Suppressor macrophage (primary cell): ENCODE results near the gene PHKG2.

Experiments
- DNase-seq, 4 experiments: peaks; one replicate each; pipeline ENCODE4 v3.0.0-alpha.2; 2020 to 2022

The PHKG2 gene

DNA sequence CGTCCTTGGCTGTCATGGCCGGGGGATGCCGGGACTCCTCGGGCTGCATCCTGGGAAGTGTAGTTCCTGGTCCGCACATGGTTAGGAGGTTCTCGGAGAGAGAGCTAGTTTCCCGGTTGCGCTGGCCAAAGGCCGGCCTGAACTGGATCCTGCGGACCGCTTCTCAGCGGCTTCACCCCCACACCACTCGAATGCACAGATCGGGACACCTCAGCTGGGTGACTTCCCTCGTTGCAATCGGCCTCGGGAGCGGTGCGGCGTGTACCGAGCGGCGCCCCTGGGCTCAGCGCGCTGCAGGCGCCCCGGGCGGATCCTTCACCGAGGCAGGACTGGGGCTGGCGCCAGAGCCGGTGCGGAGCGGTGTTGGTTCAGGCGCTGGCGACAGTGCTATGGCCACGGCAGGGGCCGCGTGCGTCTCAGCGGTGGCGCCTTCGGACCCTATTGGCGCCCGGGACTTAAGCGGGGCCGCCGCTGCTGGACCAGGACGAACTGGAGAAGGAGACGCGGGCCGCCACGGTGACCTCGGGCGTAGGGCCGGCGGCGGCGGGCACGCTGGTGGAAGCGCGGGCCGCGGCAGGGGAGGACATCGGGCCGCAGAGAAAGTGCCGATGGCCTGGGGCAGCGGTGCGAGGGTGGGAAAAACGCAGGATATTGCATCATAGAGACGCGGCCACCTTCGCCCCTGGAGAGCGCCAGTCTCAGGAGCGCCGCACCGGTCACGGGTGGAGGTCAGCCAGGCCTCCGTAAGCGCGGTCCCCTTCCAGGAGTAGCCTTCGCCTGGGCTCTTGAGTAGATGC, 27.4 kb downstream of the PHKG2 start:
- peak; percentile 71 to 86 (median 82) for DNase-seq

DNA sequence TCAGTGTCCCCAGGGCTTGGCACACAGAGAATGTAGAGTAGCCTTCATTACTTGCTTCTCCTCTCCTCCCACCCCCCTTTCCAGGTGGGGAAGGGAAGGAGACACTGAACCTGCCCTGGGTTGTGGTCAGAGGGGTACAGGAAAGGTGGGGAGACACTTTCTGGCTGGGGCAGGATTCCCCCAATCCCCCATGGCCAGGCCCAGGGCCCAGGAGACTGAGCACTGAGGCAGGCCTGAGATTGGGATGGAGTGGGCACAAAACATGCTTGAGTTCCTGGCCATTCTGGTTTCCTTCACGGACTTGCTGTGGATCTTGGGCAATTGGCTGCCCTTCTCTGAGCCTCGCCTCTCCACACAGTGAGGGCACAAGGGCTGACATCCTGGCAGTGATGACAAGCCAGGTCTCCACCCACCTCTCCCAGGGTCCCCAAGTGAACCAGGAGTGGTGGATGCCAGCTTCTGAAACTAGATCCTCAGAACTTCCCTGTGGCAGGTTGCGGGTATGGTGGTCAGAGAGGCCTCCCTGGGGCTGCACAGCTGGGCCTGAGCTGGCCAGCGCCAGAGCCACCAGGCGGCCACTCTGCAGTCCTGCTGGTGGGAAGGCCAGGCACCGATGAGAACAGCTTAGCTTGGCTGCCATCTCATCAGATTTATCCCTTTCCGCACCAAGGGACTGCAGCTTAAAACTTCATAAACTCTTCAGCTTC, 29.5 kb downstream of the PHKG2 start:
- no peak for DNase-seq

DNA sequence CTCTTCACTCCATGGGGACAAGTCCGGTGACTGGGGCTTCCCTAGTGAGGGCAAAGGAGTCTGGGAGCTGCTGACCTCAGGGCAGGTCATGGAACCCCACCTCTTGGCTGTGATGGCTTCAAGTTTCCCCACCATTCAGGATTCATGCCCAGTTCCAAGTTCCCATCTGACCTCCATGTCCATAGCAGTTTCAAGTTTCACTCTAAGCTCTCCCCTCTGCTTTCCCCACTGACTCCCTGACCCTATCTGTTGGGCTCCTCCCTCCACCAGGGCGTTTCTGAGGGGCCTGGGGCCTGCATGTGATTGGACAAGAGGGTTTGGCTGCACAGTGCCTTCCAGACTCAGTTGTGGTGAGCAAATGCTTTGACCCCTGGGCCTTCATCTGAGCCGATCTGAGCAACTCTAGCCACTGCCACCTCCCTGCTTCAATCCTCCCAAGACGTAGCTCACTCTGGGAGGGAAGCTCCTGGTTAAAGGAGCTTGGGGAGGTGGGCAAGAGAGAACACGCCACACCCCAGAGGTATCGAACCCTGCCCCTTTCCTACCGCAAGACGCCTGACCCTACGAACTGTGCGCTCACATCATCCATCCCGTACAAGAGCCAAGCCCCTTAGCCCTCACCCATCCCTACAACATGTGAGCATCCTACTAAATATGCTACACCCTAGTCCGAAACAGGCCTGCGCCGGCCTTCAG, 30.5 kb downstream of the PHKG2 start:
- no peak for DNase-seq

DNA sequence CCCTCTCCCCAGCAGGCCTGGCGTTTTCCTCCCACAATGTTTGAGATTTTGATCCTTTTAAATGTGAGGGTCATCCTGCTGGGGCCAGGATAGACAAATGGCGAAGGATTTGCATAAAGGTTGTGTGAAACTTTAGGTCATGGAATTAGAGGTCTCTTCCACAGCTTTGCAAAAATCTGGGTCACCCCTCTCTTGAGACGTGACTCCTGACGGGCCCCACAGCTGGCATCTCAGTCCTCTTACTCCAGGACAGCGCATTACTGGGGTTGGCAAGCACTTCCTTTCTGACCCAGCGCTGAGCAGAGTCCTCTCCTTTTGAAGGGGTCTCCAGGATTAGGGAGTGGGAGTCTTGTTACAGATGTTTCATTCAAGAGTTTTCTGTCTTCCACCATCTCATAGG, 31.4 kb downstream of the PHKG2 start:
- no peak for DNase-seq

DNA sequence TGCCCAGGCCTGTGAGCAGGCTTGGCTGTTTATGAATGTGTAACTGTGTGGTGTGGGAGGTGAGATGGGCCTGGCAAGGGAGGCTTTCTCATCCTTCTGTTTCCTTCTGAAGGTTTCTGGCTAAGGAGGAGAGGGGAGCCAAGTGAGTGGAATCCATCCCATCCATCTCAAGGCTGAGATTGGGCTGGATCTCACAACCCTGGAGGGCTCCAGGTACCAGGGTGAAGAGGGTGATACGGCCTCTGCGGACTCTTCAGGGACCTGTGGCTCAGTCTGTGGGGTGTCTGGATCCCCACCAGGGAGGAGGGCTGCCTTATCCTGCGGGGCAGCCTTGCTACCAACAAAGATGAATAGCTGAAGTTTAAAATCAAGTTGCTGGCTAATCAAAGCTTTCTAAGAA, 31.8 kb downstream of the PHKG2 start:
- no peak for DNase-seq

DNA sequence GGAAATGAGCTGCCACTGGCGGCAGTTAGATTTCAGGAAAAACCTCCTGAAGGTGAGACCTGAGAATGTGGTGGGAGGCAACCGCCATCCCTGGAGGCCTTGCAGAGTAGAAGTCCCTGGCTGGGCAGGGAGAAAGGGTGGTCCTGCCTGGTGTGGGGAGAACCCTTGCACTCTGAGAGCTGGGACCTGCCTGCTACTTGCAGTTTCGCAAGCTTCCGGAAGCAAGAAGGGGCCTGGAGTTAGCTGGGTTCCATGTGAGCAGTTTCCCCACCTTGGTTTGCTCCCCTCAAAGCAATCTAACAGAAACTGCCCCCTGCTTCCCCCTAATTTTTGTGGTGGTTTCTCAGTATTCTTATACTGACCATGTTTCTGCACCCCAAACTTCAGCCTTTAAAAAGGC, 32.3 kb downstream of the PHKG2 start:
- no peak for DNase-seq

DNA sequence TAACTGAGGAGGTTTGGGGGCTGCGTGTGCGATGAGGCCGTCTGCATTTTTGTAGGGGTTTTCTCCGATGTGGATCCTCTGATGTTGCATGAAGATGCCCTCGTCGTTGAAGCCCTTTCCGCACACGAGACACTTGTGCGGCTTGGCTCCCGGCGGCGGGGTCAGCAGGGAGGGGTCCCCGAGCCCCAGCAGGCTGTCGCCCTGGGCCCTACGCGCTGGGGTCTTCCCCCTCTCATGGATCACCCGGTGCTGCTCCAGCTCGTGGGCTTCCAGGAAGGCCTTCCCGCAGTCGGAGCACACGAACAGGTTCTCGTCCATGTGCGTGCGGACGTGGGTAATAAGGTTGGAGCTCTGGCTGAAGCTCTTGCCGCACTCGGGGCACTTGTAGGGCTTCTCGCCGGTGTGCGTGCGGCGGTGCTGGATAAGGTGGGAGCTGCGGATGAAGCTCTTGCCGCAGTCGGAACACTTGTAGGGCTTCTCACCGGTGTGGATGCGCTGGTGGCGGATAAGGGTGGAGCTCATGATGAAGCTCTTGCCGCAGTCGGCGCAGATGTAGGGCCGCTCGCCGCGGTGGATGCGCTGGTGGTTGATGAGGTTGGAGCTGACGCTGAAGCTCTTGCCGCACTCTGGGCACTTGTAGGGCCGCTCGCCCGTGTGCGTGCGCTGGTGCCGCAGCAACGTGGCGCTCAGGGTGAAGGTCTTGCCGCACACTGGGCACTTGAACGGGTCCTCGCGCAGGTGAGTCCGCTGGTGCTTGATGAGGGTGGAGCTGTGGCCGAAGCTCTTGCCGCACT, 34.5 kb downstream of the PHKG2 start:
- no peak for DNase-seq

DNA sequence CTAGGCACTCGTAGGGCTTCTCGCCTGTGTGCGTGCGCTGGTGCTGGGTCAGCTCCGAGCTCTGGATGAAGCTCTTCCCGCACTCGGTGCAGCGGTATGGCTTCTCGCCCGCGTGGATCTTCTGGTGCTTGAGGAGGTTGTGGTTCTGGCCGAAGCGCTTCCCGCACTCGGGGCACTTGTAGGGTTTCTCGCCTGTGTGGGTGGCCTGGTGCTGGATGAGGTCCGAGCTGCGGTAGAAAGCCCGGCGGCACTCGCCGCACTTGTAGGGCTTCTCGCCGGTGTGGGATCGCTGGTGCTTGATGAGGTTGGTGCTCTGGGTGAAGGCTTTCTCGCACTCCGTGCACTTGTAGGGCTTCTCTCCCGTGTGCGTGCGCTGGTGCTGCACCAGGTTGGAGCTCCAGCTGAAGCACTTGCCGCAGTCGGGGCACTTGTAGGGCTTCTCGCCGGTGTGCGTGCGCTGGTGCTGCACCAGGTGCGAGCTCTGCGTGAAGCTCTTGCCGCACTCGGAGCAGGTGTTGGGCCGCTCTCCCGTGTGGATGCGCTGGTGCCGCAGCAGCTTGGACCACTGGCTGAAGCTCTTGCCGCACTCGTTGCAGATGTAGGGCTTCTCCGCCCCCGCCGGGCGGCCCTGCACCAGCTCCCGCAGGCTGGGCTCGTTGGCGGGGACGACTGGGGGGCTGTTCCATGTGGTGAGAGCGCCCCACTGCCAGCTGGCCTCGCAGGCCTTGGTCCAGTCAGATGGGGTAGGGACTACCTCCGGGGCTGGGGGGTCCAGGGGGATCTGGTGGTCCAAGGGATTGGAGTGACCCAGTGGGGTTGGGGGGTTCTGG, 35.3 kb downstream of the PHKG2 start:
- DNase-seq = no peak

DNA sequence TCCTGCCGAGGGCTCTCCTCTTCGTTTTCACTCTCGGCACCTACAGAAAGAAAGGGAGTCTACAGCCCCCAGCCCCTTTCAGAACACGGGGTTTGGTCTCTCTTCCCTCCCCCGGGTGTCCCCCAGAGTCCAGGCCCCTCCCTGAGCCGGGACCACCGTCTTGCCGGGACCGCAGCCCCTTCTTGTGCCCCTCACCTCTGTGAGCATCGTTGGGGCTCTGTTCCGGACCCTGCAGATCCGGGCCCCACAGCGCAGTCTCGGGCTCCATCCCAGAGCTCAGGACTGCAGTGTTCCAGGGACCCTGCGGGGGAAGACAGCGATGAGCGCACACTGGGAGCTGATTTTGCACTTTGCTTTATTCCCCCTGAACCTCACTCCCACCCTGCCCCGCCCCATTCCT, 36.0 kb downstream of the PHKG2 start:
- DNase-seq = no peak

DNA sequence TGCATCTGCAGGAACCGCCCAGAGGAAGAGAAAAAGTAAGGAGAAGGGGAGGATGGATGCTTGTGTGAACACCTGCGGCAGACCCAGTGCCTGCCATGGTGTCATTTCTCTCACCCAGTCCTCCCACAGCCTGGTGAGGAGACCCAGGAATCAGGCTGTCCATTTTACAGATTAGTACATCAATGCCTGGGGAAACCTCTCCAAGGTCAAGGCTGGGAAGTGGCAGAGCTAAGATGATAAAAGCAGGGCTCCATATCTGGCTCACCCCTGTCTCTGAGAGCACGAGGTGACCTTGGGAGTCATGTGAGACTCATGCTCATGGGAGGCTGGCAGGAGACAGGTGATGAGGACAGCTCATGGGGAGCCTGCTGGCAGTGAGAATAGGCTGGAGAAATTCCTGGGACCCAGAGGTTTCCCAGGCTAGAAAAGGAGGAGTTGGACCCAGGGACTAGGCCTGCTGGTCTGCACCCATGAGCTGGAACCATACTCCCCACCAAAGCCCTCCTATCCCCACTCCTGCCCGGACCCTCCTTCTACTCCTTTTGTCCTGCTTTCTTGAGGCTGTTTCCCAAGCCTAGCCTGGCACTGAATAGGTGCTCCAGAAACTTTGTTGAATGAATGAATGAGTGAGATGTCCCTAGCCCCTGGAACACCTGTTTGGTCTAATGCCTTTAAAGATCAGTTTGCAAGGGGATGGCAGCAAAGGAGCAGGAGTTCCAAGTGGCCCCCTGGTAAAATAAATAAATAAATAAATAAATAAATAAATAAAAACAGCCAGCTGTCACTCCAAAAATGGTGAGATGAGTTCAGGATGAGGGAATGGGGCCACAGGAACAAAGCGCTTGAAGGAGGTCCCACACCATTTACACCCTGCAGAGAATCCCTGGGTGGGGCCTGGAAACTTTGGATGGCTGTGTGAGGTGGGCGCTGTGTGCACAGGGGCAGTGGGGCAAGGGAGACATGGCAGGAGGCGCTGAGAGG, 37.2 kb downstream of the PHKG2 start:
- no peak for DNase-seq

DNA sequence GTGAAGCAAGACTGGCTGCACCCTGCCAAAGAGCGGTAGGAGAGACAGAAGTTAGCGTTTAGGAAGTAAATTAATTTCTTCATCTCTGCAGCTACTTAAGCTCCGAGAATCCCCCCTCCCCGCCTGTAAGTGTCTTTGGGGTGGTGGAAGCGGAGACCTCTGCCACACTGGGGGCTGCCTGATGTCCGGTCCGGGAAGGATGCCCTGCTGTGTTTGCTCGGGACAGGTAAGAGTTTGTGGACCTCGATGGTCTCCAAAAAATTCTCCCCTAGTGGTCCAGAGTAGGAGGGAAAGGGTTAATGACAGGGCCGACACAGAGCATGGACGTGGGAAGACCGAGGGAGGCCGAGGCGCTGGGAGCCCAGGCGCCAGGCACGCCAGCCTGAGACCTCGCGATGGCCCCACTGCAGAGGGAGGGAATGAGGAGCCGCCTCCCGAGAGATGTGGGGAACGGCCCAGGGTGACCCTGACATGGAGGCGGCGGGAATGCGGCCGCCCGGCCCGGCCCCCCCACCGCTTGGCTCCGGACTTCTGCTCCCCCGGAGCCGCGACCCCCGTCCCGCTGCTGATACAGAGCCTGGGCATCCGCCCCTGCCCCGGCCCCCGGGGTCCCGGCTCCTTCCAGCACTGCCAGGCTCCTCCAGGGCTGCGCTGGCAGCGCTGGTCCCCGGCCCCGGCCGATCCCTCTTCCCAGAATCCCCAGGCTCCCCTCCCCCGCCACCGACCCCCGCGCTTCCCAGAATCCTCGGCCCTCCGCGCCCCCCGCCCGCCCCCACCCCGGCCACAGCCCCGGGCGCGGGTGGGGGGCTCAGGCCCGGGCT, 38.1 kb downstream of the PHKG2 start:
- DNase-seq = peak; percentile 47 to 78 (median 66)

DNA sequence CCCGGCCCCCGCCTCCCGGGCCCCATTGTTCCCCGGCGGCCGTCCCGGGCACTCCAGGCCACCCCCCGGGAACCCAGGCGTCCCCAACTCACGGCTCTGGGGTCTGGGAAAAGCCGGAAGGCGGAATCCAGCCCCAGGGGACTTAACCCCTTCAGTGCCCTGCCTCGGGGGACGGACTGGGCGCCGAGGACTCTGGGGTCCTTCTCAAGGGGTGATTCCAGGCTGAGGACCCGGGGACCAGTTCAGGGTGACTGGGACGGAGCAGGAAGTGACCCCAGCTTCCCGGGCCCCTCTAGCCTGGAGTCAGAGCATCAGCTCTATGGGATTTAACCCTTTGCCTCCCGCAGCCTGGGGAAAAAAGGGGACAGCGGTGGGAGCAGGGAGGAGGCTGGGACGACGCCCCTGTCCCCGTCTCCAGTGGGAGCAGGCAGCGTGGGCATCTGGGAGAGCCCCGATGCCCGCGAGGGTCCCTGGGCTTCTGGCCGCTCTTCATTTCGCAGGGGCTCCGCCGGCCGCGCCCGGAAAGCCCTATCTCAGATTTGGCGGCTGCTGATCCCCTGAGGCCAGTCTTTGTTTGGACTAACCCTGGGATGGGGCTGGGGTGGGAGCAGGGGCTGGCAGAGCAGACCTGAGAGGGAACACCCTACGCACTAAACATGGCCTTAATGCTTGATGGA, 38.8 kb downstream of the PHKG2 start, which contains the start of gene ZNF629:
ZNF629 (minus strand) TSS at position 270 of the 677 bp plus-strand sequence. CDS start 2,723 bp downstream, outside the sequence.
- DNase-seq = peak; percentile 55 to 81 (median 72)

DNA sequence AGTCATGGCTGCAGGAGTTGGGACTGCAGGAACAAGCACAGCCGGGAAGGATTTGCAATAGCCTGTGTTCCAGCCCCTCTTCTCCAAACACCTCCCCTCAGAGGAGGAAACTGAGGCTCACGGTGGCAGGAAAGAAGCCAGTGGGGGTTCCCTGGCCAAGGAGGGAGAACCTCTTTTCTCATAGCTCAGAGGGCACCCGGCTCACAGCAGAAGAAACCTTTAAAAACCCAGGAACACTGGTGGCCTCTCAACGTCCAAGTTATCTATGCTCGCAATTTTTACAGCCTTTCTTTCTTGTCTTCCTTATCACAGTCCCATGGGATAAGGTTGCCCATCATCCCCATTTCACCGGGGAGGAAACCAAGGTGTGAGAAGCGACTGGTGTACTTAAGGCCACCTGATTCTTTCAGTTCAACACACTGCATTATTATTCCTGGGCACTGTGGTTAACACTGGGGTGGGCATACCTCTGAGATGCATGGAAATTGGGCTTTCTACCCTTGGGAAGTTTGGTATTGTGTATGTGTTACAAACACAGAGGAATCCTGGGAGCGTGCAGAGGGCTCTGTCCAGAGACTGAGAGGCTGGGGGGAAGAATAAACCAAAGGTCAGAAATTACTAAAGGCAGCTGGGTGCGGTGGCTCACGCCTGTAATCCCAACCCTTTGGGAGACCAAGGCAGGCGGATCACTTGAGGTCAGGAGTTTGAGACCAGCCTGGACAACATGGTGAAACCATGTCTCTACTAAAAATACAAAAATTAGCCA, 39.6 kb downstream of the PHKG2 start:
- peak in 2 of 4 experiments; percentile 34 to 38 for DNase-seq

DNA sequence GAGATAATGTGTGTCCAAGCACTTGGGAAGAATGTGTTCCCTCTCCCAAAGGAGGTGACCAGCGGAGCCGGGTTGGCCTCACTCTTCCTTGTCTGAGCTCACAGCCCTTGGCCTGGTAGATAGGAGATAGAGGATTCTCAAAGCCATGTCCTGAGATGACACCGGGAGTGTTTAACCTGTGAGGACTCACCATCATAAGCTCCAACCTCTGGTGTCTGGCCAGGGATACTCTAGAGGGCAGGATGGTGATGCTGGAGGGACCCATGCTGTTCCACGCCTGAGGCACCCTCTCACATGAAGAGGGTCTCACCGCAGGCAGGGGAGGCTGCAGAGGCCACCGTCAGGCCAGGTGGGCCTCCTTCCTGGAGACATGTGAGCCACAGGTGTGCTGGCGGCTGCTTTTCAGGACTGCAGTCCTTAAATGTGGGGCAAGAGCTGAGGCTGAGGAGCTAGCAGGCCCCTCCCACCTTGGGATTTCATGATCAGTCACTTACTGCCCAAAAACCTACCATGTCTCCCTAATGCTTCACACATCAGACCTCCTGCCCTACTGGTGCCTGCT, 45.4 kb downstream of the PHKG2 start:
- no peak for DNase-seq

DNA sequence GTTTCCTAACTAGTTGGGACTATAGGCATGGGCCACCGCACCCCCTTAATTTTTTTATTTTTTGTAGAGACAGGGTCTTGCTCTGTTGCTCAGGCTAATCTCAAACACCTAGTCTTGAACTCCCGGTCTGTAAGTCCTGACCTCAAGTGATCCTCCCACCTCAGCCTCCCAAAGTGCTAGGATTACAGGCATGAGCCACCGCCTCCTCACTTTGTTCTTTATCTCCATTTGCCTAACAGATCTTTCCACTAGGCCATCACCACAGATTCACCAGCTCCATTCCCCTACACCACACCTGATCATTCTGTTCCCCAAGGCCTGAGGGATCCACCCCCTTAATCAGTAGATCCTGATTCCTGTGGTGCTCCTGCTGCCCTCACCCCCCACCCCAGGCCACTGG, 46.4 kb downstream of the PHKG2 start:
- DNase-seq = no peak

DNA sequence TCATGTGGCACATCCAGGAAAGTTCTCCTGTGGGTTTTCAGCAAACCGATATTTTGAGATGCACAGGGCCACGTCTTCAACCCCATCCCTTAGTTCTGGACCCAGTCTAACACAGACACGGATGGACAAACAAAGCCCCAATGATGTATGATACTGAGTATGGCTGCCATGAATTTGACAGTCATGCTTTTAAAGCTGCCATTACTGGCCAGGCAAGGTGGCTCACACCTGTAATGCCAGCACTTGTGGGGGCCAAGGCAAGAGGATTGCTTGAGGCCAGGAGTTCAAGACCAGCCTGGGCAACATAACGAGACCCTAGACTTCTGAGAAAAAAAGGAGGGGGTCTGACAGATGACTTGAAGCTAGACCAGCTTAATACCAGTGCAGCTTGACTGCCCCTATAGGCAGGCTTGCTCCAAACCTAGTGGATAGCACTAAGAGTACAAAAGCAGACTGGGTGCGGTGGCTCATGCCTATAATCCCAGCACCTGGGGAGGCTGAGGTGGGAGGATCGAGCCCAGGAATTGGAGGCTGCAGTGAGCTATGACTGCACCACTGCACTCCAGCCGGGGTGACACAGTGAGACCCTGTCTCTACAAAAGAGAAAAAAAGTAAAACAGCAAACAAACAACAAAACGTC, 49.6 kb downstream of the PHKG2 start:
- DNase-seq = no peak
